HG02678 (cell line): ENCODE data around the gene SCN8A.
"Not testable (repeated sequence)": the region's sequence is repeated elsewhere in the genome, so short reads cannot be mapped to it uniquely, and the experiment has no call there.

ENCODE experiments used
- ATAC-seq: cut with Tn5 transposase; IDR thresholded peaks from one replicate; pipeline ENCODE4 v1.9.1; 2021; ENCODE audit warnings: mild to moderate bottlenecking, moderate library complexity; ENCODE audit not compliant: unreplicated experiment

SCN8A gene

DNA sequence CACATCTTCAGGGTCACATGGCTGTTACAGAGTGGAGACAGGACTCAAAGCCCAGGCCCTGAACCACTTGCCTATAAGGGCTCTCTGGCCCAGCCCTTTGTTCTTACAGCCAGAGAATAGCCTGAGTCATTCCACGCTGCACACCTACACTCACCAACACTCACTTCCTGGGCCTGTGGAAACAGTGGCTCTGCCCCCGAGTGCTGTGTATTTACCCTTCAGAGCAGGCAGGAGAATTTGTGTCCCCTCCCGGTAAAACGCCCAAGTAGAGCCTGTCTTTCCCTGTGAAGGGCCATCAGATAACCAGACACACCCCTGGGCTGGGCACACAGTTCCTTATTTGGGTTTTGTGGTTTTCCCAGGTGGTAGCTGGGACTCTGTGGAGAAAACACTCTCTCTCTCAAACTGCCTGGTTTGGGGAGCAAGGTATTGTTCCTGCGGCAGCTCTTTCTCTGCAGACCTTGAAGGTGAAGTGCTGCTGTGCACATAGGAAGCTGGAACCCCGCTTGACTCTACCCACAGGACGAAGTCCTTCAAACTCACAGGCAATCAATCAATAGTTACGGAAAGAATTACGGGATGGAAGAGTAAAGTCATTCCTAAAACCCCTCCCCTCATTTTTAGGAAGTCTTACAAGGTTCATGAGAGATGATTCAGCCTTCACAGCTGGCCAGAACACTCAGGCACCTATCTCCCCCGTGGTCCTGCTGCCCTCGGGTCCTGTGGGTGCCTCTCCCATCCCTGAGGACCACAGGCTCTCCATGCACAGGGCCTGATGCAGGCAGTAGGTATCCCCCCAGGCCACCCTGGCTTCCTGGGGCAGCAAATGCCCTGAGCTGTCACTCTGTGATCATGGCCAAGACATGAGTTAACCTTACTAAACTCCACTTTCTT, 237.1 kb downstream of the SCN8A start:
- ATAC-seq, result no peak

GRCh38 chr12:51829011-51829481, 238.0 kb downstream of the SCN8A start:
- ATAC-seq, result no peak

DNA sequence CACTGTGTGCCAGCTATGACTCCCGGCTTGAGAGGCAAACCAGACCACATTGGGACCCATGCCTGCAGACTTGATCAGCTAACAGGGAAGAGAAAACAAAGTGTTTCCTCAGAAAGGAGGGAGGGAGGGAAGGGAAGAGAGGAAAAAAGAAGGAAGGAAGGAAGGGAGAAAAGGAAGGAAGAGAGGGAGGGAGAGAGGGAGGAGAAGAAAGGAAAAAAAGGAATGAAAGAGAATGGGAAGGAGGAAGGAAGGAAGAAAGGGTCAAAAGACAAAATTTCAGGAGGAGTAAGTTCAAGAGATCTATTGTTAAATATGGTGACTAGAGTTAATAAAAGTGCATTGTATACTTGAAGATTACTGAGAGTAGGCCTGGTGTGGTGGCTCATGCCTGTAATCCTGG, 238.6 kb downstream of the SCN8A start:
- no peak for ATAC-seq

- ATAC-seq, result not testable (repeated sequence)
Observed at GRCh38 chr12:51831817-51832216, 240.8 kb downstream of the SCN8A start.

DNA sequence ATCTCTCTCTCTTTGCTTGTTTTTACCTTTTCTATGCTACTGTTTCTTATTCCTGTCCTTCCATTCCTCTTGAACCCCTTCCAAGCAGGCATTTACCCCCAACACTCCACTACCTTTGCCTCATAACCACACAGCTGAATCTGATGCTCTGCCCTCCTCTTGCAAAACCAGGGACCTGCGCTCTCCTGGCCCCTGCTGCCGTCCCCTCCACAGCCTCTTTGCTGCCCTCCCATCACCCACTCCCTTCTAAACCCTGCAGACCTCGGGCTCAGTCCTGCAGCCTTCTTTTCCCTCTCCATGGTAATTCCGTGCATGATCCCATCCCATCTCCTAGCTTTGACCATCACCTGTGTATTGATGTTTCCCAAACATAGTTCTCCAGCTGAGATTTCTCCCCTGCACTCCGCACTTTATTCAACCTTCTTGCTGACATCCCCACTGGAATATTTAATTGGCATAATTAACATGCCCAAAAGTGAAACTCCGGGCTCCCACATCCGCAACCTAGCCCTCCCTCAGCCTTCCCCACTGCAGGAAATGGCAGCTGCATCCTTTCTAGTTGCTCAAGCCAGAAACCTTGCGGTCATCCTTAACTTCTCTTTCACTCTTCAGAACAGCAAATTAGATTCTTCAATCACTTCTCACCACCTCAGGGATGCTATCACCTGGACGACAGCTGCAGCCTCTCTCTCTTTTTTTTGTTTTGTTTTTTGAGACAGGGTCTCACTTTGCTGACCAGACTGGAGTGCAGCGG, 241.5 kb downstream of the SCN8A start:
- no peak for ATAC-seq

- ATAC-seq, result no peak
Observed at GRCh38 chr12:51833448-51834227, 242.6 kb downstream of the SCN8A start.

DNA sequence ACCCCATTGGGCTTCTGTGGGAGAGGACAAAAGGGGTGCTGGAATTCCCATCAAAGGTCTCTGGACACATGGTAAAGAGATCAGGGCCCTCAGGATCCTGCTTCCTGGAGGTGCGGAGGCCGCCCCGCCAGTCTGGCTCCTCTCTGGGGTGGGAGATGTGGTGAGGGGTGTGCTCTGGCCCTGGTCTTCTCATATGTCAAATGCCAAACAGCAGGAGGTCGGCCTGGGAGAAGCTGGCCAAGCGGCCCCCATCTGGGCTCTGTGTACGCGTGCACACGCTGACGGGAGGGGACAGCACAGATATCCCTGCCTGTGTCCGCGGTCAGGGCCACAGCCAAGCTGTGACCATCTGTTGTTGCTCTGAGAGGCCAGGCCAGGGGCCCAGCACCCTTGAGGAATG, 243.4 kb downstream of the SCN8A start:
- no peak for ATAC-seq

DNA sequence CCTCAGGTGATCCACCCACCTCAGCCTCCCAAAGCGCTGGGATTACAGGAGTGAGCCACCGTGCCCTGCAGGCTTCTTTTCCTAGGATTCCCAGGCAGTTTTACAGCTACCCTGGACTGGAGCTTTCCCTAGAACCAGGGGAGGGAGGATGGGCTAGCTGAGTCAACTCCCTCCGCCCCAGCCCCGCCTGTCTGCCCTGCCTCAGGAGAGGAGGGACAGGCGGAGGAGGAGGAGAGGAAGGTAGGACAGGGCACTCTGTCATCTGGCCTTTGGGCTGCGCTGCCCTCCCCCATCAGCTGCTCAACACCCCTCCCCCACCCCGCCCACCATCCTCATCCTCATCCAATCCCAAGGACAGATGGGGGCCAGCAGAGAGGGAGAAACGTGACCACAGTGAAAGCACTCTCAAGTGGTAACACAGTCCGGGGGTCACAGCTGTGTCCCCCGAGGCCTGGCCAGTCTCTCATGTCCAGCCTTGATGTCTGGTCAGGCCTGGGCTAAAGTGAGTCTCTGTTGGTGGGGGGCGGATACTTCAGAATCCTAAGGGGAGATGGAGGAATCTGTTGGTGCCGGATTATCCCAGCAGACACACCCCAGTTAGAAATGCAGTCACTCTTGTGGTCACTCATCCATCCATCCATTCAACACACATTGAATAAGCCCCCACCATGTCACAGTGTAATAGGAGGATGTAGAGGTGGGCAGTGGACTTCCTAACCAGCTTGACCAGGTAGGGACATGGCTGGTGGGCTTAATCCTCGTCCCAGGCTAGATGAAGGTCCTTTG, 245.2 kb downstream of the SCN8A start:
- ATAC-seq, result no peak

DNA sequence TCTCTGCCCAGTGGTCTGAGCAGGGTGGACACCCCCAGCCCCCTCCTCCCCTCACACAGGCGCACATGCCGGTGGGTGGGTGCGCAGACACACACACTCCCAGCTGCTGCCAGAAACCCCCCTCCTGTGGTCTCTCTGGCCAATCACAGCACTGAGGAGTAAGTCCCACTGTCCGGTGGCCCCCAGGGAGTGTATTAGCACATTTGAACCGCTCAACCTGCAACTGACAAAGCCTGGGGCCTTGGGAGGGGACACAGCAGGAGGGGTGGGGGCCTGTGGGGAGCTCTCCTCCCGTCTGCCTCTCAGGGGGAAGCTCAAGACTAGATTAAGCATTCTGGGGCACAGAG, 245.8 kb downstream of the SCN8A start:
- ATAC-seq, result no peak

GRCh38 chr12:51837286-51837685, 246.3 kb downstream of the SCN8A start:
- no peak for ATAC-seq

DNA sequence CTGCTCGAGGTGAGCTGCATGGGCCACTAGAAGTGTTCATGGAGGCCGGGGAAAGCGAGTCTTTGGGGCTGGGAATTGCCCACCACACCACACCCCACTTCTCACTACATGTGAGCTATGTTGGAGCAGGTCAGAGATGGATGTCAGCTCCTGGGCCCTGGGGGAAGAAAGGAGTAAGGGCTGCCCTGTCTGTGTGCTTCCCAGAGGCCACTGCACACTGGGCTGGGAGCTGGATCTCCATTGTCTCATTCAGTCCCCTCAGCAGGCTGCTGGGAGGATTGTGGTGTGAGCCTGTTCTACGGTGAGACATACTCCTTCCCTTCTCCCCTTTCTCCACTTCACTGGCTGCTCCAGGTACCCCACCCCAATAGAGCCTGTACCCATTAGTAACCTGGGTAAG, 247.0 kb downstream of the SCN8A start:
- no peak for ATAC-seq

DNA sequence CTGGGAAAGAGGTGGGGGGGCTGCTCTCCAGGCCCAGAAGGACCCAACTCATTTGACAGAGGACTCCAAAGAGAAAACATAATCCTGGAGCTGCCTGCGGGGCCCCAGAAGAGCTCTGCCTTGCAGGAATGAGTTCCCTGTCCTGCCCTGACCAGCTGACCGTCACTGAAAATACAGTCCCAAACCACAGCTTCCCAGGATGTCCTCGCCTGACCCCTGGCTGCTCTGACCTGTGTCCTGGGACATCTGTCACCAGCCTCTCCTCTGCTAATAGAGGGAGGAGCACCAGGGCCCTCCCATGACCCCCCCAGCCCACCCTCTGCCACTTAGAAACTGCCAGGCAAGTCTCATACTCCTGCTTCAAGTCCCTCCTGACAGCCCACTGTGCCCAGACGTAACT, 247.7 kb downstream of the SCN8A start:
- ATAC-seq, result no peak

- no peak for ATAC-seq
Observed at GRCh38 chr12:51839310-51839947, 248.4 kb downstream of the SCN8A start.

DNA sequence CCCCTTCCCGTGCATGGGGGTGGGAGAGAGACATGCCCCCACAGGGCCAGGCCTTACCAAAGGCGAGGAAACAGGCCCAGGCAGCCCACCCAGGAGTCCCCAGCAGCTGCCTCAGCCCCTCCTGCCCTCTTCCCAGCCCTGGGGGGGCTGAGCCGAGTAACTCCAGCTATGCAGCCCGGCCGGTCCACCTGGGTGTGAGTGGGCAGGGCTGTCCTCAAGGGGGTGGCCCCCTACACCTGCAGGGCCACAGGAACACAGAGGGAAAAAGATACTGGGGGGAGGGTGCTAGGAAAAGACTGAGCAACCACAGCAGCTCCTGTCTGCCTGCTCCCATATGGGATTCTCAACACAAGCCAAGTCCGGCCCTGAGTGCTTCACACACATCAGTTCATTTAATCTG, 249.9 kb downstream of the SCN8A start:
- ATAC-seq, result no peak

DNA sequence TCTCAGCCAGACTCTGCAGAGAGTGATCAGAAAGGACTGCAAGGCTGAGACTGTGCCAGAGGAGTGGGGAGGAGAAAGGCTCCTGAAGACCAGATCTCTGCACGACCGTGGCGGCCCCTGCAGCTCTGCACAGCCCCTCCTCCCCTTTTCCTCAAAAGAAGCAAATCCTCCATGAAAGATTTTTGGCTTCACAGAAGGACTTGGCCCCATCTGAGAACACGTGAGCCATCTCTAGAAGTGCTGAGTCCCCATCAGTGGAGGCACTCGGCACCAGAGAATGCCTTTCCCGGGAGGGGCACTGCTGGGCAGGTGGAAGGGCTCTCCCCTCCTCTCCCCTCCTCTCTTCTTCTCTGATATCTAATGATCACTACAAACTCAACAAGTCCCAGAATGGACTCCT, 250.7 kb downstream of the SCN8A start:
- no peak for ATAC-seq

DNA sequence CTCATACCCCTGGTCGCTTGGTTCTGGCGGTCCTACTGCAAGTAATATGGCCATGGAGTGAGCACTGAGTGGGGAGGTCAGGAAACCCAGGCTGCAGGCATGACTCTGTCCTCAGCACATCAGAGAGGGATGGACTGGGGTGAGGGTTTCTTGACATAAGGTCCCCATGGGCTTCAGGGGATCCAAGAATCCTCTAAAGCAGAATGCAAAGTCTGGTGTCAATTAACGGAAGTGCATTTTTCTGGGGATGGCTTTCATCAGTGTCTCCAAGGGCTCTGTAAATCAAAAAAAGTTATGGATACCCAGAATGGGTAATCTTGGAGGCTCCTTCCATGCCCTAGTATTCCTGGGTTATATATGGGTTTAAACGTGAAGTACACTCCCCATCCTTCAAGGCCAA, 253.8 kb downstream of the SCN8A start:
- ATAC-seq, result no peak

- no peak for ATAC-seq
Observed at GRCh38 chr12:51845482-51845881, 254.4 kb downstream of the SCN8A start.

GRCh38 chr12:51846271-51846691, 255.2 kb downstream of the SCN8A start:
- no peak for ATAC-seq

DNA sequence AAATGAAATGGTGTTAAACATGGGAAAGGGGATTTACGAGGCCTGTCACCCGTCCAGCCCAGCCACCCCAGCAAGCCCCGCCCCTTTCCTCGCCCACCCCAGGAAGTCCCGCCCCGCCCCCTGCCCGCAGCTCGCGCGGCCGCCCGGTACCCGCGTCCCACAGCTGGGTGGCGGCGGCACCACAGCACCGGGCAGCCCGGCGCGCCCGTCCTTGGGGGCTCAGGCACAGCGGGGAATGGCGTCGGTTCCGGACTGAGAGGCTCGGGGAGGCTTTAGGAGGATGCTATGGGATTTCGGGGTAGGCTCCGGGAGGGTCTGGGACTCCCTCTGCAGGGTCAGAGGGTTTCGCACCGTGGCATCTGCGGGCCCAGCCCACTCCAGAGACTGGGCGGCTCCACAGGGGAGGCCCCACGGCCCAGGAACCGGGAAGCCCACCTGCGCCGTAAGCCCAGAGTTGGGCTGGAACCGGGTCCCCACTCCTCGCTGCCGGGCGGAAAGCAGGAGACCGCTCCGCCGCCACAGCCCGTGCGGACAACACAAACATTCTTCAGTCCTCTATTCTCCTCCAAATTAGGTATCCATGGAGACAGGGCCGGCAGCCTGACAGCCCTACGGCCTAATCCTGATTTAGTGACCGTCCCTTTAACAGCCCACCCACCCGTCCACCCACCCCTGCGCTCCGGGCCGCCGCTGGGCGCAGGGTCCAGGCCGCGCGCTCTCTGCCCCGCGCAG, 256.0 kb downstream of the SCN8A start:
- no peak for ATAC-seq
